SK-N-SH (cell line): ENCODE data around the gene EVA1A. TPM values are rescaled to one million over a fixed set of nuclear protein-coding genes. Genes with fewer than 3 reads are reported as not detected.
A peak's percentile ranks its signal among the peaks of the same experiment; 100 is the strongest.

Source experiments
- CTCF ChIA-PET: fragments of 300-600, 350-600 bp; formaldehyde crosslinking; extraction: SDS; loops from one replicate; lab custom pipeline; 2021; lab: Yijun Ruan, JAX
- POLR2A ChIA-PET: fragments of 350-600 bp; sonication (Branson Sonifier 250); formaldehyde crosslinking; extraction: SDS; loops from one replicate; lab custom pipeline; 2020; ENCODE audit warnings: antibody characterized with exemption, inconsistent platforms; lab: Yijun Ruan, JAX
- DNase-seq: peaks from one replicate; pipeline ENCODE4 v3.0.0; 2012
- H2AFZ ChIP-seq: fragments of 200-600 bp; sonication (generic); 2 replicates; pipeline ENCODE4 v1.8.1; 2016; ENCODE audit warnings: antibody characterized with exemption, mild to moderate bottlenecking, low read depth
- H3F3A ChIP-seq: fragments of 200-600 bp; sonication (generic); replicated peaks from 2 replicates; pipeline ENCODE3; 2016; ENCODE audit warnings: antibody characterized with exemption, mild to moderate bottlenecking; ENCODE audit not compliant: insufficient read depth
- H3K27ac ChIP-seq, 2 experiments: fragments of 200-500 bp in 1 of 2; fragments of 200-600 bp in 1 of 2; sonication (Bioruptor generic) in 1 of 2; sonication (generic), shearing (Covaris generic) in 1 of 2; 2 replicates each; pipeline versions ENCODE4 v1.5.1 to v1.6.1; 2014 to 2016; ENCODE audit warnings: low read depth in 2 of 2, inconsistent platforms in 1 of 2, low read length in 1 of 2, mild to moderate bottlenecking in 1 of 2, mixed read lengths in 1 of 2
- H3K27me3 ChIP-seq: fragments of 200-600 bp; sonication (generic), shearing (Covaris generic); 2 replicates; pipeline ENCODE4 v1.6.1; 2016; ENCODE audit warnings: mixed run types; ENCODE audit not compliant: insufficient read depth
- H3K36me3 ChIP-seq, 2 experiments: fragments of 200-500 bp in 1 of 2; fragments of 200-600 bp in 1 of 2; sonication (Bioruptor generic) in 1 of 2; sonication (generic) in 1 of 2; replicated peaks in 1 of 2; 2 replicates each; pipeline versions ENCODE3 to v1.5.1; 2014 to 2016; ENCODE audit warnings: low read length in 1 of 2, mild to moderate bottlenecking in 1 of 2; ENCODE audit not compliant: insufficient read depth in 2 of 2, control insufficient read depth in 1 of 2
- H3K4me1 ChIP-seq, 2 experiments: fragments of 200-500 bp in 1 of 2; fragments of 200-600 bp in 1 of 2; sonication (Bioruptor generic) in 1 of 2; sonication (generic), shearing (Covaris generic) in 1 of 2; 2 replicates each; pipeline versions ENCODE4 v1.5.1 to v1.6.1; 2014 to 2016; ENCODE audit warnings: low read depth in 1 of 2, low read length in 1 of 2, mixed run types in 1 of 2; ENCODE audit not compliant: insufficient read depth in 2 of 2, control insufficient read depth in 1 of 2
- H3K4me2 ChIP-seq: fragments of 200-600 bp; sonication (generic), shearing (Covaris generic); 2 replicates; pipeline ENCODE4 v1.6.1; 2017; ENCODE audit warnings: mixed run types
- H3K4me3 ChIP-seq, 2 experiments: fragments of 200-500 bp in 1 of 2; fragments of 200-600 bp in 1 of 2; sonication (Bioruptor generic) in 1 of 2; sonication (generic), shearing (Covaris generic) in 1 of 2; 2 replicates each; pipeline versions ENCODE4 v1.5.1 to v1.8.1; 2014 to 2016; ENCODE audit warnings: low read depth in 2 of 2, inconsistent platforms in 1 of 2, low read length in 1 of 2, mild to moderate bottlenecking in 1 of 2, mixed read lengths in 1 of 2, moderate library complexity in 1 of 2
- H3K79me2 ChIP-seq: fragments of 200-600 bp; sonication (generic); 2 replicates; pipeline ENCODE4 v1.8.1; 2017; ENCODE audit warnings: mild to moderate bottlenecking; ENCODE audit not compliant: insufficient read depth
- H3K9ac ChIP-seq: fragments of 200-600 bp; sonication (generic); 2 replicates; pipeline ENCODE4 v1.6.1; 2017; ENCODE audit warnings: mixed run types
- H3K9me2 ChIP-seq: fragments of 200-600 bp; sonication (generic); 2 replicates; pipeline ENCODE4 v1.6.1; 2017; ENCODE audit warnings: mixed run types
- H3K9me3 ChIP-seq: fragments of 200-600 bp; sonication (generic); 2 replicates; pipeline ENCODE4 v1.6.1; 2017; ENCODE audit warnings: mixed run types, mild to moderate bottlenecking, moderate library complexity
- H4K20me1 ChIP-seq: fragments of 200-600 bp; sonication (generic); 2 replicates; pipeline ENCODE4 v1.6.1; 2017; ENCODE audit warnings: mild to moderate bottlenecking, mixed run types; ENCODE audit not compliant: insufficient read depth
- ELF1 ChIP-seq: IDR thresholded peaks from 2 replicates; pipeline ENCODE4 v1.4.0; 2012
- EZH2phosphoT487 ChIP-seq: fragments of 200-600 bp; sonication (generic); IDR thresholded peaks from 2 replicates; pipeline ENCODE4 v1.6.1; 2017; ENCODE audit warnings: low read depth, mixed run types, mild to moderate bottlenecking, antibody characterized with exemption, moderate library complexity, borderline replicate concordance
- FOXJ3 ChIP-seq: sonication (generic); formaldehyde crosslinking; IDR thresholded peaks from 2 replicates; pipeline ENCODE4 v1.5.1; 2020; ENCODE audit warnings: mild to moderate bottlenecking, missing genetic modification reagents
- GABPA ChIP-seq: IDR thresholded peaks from 2 replicates; pipeline ENCODE4 v1.4.0; 2012; ENCODE audit warnings: low read depth, mild to moderate bottlenecking
- GATA2 ChIP-seq: sonication (generic); formaldehyde crosslinking; IDR thresholded peaks from 2 replicates; pipeline ENCODE4 v1.5.0; 2020; ENCODE audit warnings: mild to moderate bottlenecking, missing genetic modification reagents
- JUND ChIP-seq: IDR thresholded peaks from 2 replicates; pipeline ENCODE4 v1.4.0; 2012
- MAX ChIP-seq: IDR thresholded peaks from 2 replicates; pipeline ENCODE4 v1.4.0; 2012; ENCODE audit warnings: low read depth
- MEF2A ChIP-seq: IDR thresholded peaks from 2 replicates; pipeline ENCODE4 v1.4.0; 2012; ENCODE audit warnings: low read depth, borderline replicate concordance
- MXI1 ChIP-seq: IDR thresholded peaks from 2 replicates; pipeline ENCODE4 v1.6.1; 2012; ENCODE audit warnings: mild to moderate bottlenecking, low read depth, low read length, improper control_type of control experiment
- NRF1 ChIP-seq: IDR thresholded peaks from 2 replicates; pipeline ENCODE4 v1.6.1; 2012; ENCODE audit warnings: low read depth, mild to moderate bottlenecking, low read length
- POLR2AphosphoS5 ChIP-seq: IDR thresholded peaks from 2 replicates; pipeline ENCODE4 v1.6.1; 2012; ENCODE audit warnings: low read depth, low read length
- RCOR1 ChIP-seq: fragments of 150-350 bp; IDR thresholded peaks from 2 replicates; pipeline ENCODE4 v1.6.1; 2017; ENCODE audit warnings: antibody characterized with exemption, low read length
- REST ChIP-seq: IDR thresholded peaks from 2 replicates; pipeline ENCODE4 v1.6.1; 2012; ENCODE audit warnings: mild to moderate bottlenecking, low read depth, low read length, moderate library complexity
- RFX5 ChIP-seq: IDR thresholded peaks from 2 replicates; pipeline ENCODE4 v1.6.1; 2012; ENCODE audit warnings: mild to moderate bottlenecking, improper control_type of control experiment, low read length
- RXRA ChIP-seq: IDR thresholded peaks from 2 replicates; pipeline ENCODE4 v1.4.0; 2012; ENCODE audit warnings: low read depth, mild to moderate bottlenecking, borderline replicate concordance
- TAF1 ChIP-seq: IDR thresholded peaks from 2 replicates; pipeline ENCODE4 v1.6.1; 2012; ENCODE audit warnings: low read depth, mild to moderate bottlenecking, low read length, moderate library complexity, borderline replicate concordance
- TEAD4 ChIP-seq: IDR thresholded peaks from 2 replicates; pipeline ENCODE4 v1.4.0; 2012; ENCODE audit warnings: mild to moderate bottlenecking, borderline replicate concordance; ENCODE audit not compliant: insufficient read depth
- YY1 ChIP-seq: IDR thresholded peaks from 2 replicates; pipeline ENCODE4 v1.4.0; 2012; ENCODE audit warnings: low read depth, mild to moderate bottlenecking
- ZBTB33 ChIP-seq: IDR thresholded peaks from 2 replicates; pipeline ENCODE4 v1.4.0; 2012; ENCODE audit warnings: low read depth, borderline replicate concordance
- WGBS: methylation state at CpG from one replicate; pipeline ENCODE4 v1.1.6; 2017; ENCODE audit warnings: low lambda C conversion rate; 5-methylcytosine and 5-hydroxymethylcytosine counted together
- polyA plus RNA-seq, 3 experiments: library from polyadenylated mRNA; depleted of rRNA; stranded (reverse); fragments of >200 nt; gene quantifications; 2 replicates each; pipeline ENCODE4 v1.2.3, GENCODE V29; 2012

The EVA1A gene
- polyA plus RNA-seq, 1 of the 3 experiments (the other 2 are of a cell fraction), result 93.0 TPM

GRCh38 chr2:75587954-75588587 lies 27.3 kb upstream of the EVA1A start (continued):
- no peak for TF ChIP-seq REST
- no peak for TF ChIP-seq GATA2 (CRISPR knock-in tag)
- TF ChIP-seq NRF1, result no peak
- TF ChIP-seq TAF1, result peak; percentile 29; the same call in 1 of the 2 replicates
- no peak for TF ChIP-seq RFX5
- TF ChIP-seq RCOR1, result no peak
- TF ChIP-seq GABPA, result no peak
- no peak; the same call in 1 of the 2 replicates for TF ChIP-seq POLR2AphosphoS5
- peak; percentile 84 for TF ChIP-seq YY1
- TF ChIP-seq MEF2A, result peak; percentile 60; the same call in 1 of the 2 replicates
- TF ChIP-seq JUND, result 0 out of 2 replicates have a peak, but pooled peaks have one; percentile 21
- no peak for TF ChIP-seq RXRA
- TF ChIP-seq ELF1, result peak; percentile 56; the same call in 1 of the 2 replicates
- TF ChIP-seq FOXJ3 (CRISPR knock-in tag), result no peak
- TF ChIP-seq, all 33 proteins: peak for 12

- Histone ChIP-seq H3K4me1 (peaks cover 0 to 29% of the 10 kb centered on the region in 2 experiments; a peak in 3 of 4 replicates), H3K27ac (peak overlapping the region in 1 of 2 experiments; percentile 93; a peak in 2 of 4 replicates), H3K36me3 (no peaks in the 10 kb centered on the region), H3K4me2 (no peak overlapping the region), H3K27me3 (no peaks in the 10 kb centered on the region), H4K20me1 (no peaks in the 10 kb centered on the region), H3K9me3 (no peaks in the 10 kb centered on the region), H3F3A (peaks cover 31% of the 10 kb centered on the region), H3K4me3 (no peak overlapping the region), H3K9ac (no peak overlapping the region), H3K79me2 (peaks cover 45% of the 10 kb centered on the region; the same call in 1 of the 2 replicates), H2AFZ (no peak overlapping the region), H3K9me2 (no peaks in the 10 kb centered on the region)
- no peak for DNase-seq
- TF ChIP-seq ZBTB33, result no peak
- no peak for TF ChIP-seq REST
- TF ChIP-seq TEAD4, result no peak
- no peak for TF ChIP-seq MAX
- no peak for TF ChIP-seq MEF2A
- TF ChIP-seq MXI1, result no peak
- TF ChIP-seq GABPA, result no peak
- TF ChIP-seq EZH2phosphoT487, result no peak
- no peak for TF ChIP-seq JUND
- TF ChIP-seq YY1, result no peak
- 77% methylated on average over 2 of the region's 2 CpGs for WGBS
- ChIA-PET CTCF (interaction anchor here (3.6 kb wide), 1 partner anchor 22 kb away, joined by 20 read pairs; no protein-coding TSS in a partner anchor), POLR2A (no interaction called here)
These were observed 26.2 kb upstream of the EVA1A start for GRCh38 chr2:75586971-75587370.
